Vagina (tissue), 2 donors: Measurements from ENCODE around the gene GJA4.

ENCODE experiments used
- CTCF ChIP-seq, 3 experiments: fragments of 450-650 bp in 2 of 3; fragments of 200-600 bp in 1 of 3; sonication (generic) in 1 of 3; IDR thresholded peaks; one replicate each; pipeline ENCODE4 v1.5.1; 2017 to 2019; ENCODE audit warnings: antibody characterized with exemption in 3 of 3, mild to moderate bottlenecking in 2 of 3, moderate library complexity in 2 of 3
- POLR2AphosphoS5 ChIP-seq, 2 donors: sonication (generic); formaldehyde crosslinking; IDR thresholded peaks; one replicate each; pipeline ENCODE4 v1.9.0; 2017; ENCODE audit warnings: antibody characterized with exemption in 2 of 2, mild to moderate bottlenecking in 2 of 2, low read depth in 1 of 2; ENCODE audit not compliant: insufficient read depth in 1 of 2

- no peak for TF ChIP-seq CTCF (IDR thresholded peaks at IDR 0.05)
- TF ChIP-seq POLR2AphosphoS5 (IDR thresholded peaks at IDR 0.05; ENCODE audit: insufficient read depth in 1 of 2, low read depth in 1 of 2) = no peak
Measured at GRCh38 chr1:34780528-34780927, 12.3 kb upstream of the GJA4 start.
